Coronary artery (tissue), 2 donors: ENCODE measurements around the gene C11orf71.

Source experiments
- DNase-seq: peaks from one replicate; pipeline ENCODE4 v3.0.0-alpha.2; 2017; ENCODE audit warnings: low spot score
- H3K27ac ChIP-seq, 2 donors: fragments of 200-600 bp; sonication (generic); one replicate each; pipeline ENCODE4 v1.5.1; 2016 to 2019
- H3K4me3 ChIP-seq: fragments of 200-600 bp; sonication (generic); 2 replicates; pipeline ENCODE4 v1.5.1; 2016; ENCODE audit warnings: mild to moderate bottlenecking, moderate library complexity
- CTCF ChIP-seq: fragments of 200-600 bp; sonication (generic); IDR thresholded peaks from one replicate; pipeline ENCODE4 v1.5.1; 2019; ENCODE audit warnings: antibody characterized with exemption

The C11orf71 gene

DNA sequence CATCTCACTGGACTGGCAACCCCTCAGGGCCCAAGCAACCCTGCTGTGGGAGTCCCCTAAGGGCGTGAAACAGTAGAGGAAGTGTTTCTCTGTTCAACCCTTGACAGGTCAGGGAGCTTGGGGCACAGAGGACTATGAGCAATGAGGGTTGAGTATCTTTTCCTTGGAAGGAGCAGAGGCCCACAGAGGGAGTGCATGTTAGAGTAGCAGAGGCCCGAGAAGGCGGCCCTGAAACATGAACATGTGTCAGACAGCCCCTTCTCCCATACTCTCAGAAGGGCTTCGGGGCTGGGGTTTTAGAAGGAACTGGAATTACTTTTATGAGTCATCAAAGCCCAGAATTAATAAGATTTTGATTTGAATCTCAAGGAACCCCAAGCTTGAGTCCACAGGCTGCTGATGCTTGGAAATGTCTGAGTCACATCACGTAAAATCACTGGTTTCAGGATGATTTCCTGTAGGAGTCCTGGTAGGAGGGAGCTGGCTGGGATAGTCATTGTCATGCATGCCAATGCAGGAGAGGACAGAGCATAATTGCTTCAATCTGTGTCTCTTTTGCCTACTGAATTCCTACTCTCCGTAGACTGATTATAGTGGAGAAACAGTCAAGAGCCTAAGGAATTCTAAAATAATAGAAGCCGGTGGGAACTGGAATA lies 22.6 kb downstream of the C11orf71 start:
- no peak for TF ChIP-seq CTCF
- H3K4me3 ChIP-seq: no peak overlapping the region
- no peak overlapping the region for H3K27ac ChIP-seq
- DNase-seq: no peak

DNA sequence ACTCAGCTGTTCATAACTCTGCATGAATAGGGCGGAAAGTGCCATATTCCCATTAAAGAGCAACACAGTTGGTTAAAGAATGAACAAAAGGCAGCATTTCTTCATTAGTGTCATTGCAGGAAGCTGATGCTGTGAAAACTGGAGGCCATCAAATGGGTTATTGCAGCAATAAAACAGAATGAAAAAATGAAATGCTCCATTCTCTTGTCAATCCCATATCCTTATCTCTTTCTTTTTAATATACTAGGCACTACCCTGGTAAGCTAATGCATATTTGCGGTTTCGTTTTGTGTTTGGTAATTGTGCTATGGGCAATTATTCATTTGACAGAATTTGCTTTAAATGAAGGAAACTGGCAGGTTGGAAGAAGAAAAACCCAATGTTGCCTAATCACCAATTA lies 25.3 kb downstream of the C11orf71 start:
- TF ChIP-seq CTCF: no peak

DNA sequence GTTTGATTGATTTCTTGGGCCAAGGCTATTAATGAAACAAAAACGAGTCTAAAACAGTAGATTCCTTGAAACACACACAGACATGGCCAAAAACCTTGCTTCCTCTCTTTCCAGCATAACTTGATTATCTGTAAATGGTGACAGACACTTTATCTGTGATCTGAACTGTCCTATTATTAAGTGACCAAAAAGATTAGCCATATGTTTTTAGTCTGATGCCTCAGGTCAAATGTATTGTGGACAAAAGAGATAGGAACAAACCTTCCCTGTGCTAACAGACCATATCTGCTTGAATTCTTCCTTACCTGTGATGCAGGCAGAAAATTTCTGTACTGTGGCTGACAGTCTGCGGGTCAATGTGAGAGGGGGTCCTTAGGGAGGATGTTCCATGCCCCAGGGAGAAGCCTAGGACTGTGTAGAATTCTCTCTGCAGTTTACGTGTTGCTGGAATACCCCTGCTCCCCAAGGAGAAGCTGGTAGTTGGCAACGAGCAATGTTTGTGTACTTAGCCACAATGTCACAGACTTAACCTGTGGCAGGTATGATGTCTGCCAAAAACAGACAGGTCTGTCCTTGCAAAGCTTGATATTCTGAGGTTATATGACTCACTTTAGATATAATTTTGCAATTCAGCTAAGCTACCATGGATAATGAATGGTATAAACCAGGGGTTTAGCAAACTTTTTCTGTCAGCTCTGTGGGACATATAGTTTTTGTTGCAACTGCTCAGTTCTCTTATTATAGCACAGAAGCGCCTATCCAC lies 31.2 kb downstream of the C11orf71 start:
- no peak for DNase-seq
- no peak for TF ChIP-seq CTCF
- no peak overlapping the region for H3K27ac ChIP-seq
- no peak overlapping the region for H3K4me3 ChIP-seq

More for the DNA sequence above, 25.3 kb downstream of the C11orf71 start:
- no peak for DNase-seq
- H3K4me3 ChIP-seq: no peak overlapping the region
- no peak overlapping the region for H3K27ac ChIP-seq

- DNase-seq: no peak
- no peak for TF ChIP-seq CTCF
- H3K4me3 ChIP-seq: peak overlapping the region; percentile 37
- peak overlapping the region in 1 of 2 donors; percentile 56 for H3K27ac ChIP-seq
Observed at GRCh38 chr11:114367244-114367957, 32.9 kb downstream of the C11orf71 start.

DNA sequence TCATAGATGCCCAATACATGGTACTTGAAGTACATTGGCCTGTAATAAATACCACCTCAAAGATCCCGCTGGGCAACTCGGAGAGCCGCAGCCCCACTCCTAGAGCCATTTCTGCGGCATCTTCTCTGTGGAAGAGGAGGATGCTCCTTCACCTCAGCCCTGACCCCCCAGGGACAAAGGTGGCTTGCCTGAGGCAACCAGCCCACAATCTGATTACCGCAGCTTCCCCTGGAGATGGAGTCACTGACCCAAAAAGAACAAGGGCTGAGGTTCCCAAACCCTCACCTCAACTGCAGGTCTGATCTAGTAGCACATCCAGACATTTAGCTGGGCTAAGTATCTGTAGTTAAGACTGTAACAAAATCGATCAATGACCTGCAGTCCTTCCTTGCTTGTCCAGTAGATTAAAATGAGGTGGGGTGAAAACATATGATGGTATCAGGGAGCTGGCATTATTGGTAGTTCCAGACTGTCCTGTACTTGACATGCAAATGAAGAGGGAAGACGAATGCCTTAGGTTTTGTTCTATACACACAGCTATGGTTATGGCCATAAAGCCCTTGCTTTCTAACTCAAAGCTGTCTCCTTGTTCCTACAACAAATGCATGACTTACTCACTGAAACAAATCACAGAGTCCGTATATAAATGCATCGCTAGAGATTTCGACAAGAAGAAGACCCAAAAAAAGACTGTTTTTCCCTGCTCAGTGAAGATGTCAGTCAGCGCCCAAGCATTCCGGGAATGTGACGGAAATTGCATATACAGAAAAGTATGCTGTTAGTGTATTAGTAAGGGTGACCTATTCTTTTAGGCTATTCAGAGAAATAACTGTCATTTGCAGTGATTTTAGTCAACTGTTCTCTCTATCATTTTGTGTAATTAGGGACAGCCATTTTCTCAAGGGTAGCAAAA lies 33.7 kb downstream of the C11orf71 start:
- no peak for TF ChIP-seq CTCF

GRCh38 chr11:114362958-114363357 lies 37.4 kb downstream of the C11orf71 start:
- no peak for DNase-seq
- Histone ChIP-seq H3K4me3 (no peak overlapping the region), H3K27ac (no peak overlapping the region)
- no peak for TF ChIP-seq CTCF

More for the DNA sequence above, 33.7 kb downstream of the C11orf71 start:
- Histone ChIP-seq H3K27ac (peak overlapping the region in 1 of 2 donors; percentile 56), H3K4me3 (peak overlapping the region; percentile 37)
- no peak for DNase-seq
